H4 (cell line): ENCODE data around the gene PKHD1. TPM values are rescaled to one million over a fixed set of nuclear protein-coding genes. Genes with fewer than 3 reads are reported as not detected.

Experiments used
- DNase-seq: peaks from one replicate; pipeline ENCODE4 v3.0.0-alpha.2; 2015; ENCODE audit warnings: low spot score
- total RNA-seq: library from RNA; depleted of rRNA; stranded (reverse); fragments of >200 nt; shearing (Covaris generic); gene quantifications from 2 replicates; pipeline ENCODE4 v1.2.3, GENCODE V29; 2014

PKHD1 gene
- total RNA-seq, 1 experiment from 2014 or later = not detected

DNA sequence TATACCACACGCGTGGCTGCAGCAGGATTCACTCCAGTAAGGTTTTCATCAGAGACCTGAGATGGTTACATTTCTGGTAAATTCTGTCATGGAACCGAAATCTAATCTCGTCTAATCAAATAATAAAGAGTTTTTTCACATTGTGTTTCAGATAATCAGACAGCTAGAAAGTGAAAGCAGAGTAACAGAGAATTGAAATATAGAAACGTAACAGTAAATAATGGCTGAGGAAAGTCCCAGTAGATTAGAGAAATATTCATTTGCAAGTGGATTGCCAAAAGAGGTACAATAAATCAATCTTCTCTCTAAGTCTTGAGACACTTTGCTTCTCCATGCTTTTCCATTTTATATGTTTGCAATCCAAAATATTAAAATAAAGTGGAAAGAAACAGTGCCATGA is 42.4 kb downstream of the PKHD1 start:
- no peak for DNase-seq

DNA sequence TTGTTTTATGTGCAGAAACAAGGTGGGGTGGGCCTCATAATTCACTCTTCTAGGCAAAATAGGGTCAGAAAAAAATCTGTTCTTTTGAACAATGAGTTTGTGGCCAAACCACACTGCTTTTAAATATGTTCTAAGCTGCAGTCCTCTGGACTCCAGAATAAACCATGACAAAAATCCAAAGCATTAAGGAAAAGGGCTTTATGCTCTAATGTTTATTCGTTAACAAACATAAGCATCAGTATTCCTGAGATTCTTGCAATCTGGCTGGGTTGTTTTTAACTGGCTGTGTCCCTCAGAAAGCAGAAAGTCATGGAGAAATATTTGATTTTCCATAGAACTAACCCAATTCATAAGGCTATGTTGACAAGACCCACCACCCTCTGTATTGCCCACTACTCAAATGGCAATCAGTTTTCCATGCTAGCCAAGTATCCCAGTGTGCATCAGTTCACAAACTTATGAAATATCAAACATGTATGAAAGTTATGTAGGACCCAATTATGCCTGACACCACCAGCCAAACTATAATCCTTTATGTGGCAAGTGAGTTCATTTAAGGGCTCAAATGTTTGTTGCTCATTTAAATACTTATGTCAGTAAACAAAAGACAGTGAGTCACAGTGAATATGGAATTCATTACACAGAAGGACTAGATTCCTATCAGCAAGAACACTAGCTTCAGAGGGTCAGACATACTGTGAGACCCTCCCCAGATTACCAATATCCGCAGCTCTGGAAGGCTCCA is 45.1 kb downstream of the PKHD1 start:
- DNase-seq = no peak

DNA sequence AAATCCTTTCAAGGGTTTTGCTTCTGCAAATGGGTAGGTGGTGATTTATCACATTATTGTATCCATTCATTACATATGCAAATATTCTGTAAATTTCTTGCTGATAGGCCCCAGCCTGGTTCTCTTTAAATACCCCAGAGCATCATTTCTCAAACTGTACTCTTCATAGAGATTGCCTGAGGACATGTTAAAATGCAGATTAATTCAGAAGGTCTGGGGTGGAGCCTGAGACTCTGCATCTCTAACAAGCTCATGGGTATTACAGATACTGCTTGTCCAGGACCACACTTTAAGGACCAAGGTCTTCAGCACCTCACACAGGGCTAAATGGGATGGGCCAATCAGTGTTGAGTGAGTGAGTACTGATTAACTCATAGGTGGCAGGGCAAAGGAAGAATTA is 46.3 kb downstream of the PKHD1 start:
- no peak for DNase-seq

DNA sequence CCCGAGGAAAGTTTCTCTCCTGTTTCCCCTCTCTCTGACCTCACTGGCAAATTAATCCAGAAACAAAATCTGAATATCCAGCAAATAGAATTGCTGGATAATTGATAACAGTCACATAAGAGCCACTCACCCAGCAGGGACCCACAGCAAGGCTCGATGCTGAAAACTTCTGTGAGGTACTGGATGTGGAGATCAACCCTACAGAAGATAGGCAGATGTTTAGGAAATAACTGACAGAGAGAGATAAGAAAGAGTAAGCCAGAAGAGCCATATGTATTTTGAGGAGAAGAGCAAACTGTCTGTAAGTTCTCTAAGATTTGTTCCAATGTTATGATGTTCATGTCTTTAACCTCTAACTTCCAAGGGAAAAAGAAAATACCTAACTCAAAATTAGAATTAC is 59.7 kb downstream of the PKHD1 start:
- no peak for DNase-seq

DNA sequence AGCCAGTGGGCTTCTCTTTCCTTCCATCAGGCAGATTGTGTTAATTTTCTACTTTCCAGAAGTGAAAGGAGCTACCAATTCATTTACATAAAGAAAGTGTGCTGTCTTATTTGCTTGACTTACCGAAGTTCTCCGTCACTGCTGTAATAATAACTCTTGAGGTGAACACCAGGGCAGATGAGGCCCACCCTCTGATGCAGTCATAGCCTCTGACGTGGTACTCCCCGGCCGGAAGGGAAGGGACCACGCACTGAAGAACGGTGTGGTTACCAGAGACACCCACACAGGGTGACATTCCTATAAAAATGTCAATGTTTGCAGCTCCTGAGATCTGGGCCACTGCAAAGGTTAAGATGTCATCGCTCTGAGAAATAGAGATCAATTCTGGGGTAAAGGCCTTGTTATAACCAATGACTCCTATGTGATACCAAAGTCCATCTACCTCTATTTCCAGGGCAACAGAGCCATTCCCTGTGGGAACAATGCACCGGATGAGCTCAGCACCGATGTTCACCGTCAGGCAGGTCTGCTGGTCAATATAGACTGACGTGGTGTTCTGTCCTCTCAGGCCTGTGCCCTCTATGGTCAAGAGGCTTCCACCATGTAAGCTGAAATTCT is 62.9 kb downstream of the PKHD1 start:
- no peak for DNase-seq

DNA sequence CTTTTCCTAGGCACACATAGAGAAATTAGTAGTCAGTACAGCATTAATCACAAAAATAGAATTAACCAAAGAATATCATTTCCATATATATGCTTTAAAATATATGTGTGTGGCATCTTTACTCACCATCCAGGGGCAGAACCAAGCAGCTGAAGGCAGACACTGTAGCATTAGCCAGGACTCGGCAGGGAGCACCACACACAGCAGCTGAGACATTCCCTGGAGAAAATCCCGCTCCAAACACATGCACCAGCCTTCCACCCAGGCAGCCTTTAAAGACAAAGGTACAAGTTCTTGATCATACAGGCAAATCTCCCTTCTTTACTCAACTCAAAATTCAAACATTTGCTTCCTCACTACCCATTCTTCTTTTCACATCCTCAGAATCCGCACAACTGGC is 64.7 kb downstream of the PKHD1 start:
- no peak for DNase-seq

DNA sequence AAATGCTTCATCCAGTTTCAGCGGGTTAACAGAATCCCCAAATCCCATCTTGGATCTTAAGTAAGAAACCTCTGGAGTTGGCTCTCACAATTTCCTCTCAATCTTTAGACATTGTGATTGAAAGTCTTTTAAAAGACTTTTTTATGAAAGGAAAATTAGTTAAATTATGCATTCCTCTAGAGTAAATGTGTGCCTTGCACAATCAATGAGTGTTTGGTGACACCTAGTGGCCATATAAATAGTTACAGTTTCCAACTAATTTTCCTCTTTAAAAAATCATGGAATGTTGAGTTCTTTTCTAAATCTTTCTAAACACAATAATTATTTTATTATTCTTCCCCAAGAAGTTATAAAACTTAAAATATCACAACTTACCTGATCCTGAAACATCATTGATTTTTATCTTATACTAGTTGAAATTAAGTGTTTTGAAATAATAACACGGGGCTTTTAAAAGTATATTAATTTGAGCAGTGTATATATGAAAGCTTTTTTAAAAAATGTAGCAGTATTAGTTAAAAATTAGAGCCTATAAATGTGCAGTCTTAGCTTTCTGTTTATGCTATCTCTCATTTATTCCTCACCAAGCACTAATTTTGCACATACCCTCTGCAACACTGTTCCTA is 66.4 kb downstream of the PKHD1 start:
- peak; percentile 29 for DNase-seq

DNA sequence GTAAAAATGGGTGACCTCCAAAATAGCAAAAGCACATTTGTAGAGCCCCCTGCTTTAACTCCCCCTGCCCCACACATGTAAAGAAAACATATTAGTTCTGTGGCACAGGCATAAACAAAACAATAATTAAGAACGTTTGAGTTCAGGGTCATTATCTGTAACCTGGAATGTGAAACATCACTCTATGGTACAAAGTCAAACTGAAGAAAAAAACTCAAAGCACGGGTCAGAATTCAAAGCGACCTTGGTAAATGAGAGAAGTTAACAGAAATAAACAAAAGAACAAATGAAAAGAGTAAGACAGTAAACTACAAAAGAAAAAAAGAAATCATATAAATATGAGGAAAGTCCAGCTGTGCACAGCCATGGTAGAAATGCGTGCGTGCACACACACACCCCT is 67.5 kb downstream of the PKHD1 start:
- DNase-seq = no peak

DNA sequence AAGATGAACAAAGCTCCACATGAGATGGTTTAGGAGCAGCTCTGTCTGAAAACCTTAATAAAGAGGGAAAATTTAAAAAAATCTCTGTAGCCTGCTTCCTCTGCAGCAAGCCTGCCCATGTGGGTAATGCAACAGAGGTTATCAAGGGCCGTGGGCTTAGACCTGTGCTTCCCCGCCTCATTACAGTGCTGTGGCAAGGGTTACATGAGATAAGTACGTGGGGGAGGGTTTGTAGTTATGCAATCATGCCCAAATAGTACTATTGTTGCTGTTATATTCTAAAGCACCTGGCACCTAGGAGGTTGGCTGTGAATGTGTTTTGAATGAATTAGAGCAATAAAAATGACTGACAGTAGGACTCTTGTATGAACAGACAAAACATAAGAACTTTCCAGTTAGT is 68.3 kb downstream of the PKHD1 start:
- no peak for DNase-seq

DNA sequence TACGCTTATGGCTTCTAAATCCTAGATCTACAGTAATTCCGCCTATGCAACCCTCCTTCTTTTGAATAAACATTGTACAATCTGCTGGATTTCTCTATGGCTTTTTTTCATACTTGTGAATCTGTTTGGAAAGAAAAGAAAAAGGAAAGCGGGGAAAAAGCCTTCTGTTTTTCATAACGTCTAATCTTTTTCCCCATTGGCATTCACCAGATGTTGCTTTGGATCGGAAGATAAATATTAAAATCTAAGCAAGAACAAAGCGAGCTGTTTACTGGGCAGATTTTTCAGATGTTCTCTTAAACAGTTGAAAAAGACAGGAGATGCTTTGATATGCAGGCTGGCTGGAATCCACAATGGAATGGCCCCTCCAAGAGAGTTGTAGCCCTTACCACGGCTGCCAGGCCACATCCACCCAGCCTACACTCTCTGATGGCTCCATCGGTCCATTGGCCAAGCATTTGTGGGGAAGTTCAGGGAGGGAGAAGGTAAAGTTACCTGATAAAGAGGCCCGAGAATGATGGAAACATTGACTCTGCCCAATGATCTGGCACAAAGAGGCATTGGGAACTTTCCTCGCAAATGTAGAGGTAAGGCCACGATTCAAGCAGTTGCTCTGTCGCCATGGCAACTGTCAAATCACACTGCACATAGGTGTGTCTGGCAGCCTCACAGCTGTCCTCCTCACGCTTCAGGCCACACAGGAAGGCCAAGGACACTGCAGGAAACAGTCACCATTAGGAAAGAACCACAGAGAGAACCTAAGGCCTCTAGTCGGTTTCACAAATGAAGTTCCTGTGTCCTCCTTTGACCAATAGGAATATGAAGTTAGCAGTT is 70.3 kb downstream of the PKHD1 start:
- DNase-seq = no peak

DNA sequence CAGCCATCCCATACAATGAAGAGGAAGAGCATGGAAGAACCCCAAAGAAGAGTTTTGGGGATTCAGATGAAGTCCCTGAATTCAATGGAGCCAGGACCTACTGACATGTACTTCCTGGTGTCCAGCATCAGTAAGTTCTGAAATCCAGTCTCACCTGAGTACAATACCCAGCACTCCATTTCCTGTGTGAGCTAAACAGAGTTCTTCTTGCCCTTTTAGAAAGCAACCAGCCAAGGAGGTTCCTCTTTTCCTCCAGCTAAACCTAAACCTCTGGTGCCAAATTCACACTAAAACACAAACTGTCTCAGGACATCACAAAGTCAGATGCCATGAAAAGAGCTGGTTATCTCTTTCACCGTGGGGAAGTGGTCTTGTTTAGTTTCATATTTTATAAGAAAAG is 71.5 kb downstream of the PKHD1 start:
- DNase-seq = no peak

DNA sequence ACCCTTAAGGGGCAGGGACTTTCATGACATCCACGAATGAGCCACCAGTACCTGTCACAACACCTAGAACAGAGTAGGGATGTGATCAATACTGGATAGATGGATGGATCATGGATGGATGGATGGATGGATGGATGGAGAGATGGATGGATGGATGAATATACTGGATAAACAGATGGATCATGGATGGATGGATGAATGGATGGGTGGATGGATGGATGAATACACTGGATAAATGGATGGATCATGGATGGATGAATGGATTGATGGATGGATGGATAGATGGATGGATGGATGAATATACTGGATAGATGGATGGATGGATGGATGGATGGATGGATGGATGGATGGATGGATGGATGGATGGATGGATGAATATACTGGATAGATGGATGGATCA is 73.0 kb downstream of the PKHD1 start:
- DNase-seq = no peak

DNA sequence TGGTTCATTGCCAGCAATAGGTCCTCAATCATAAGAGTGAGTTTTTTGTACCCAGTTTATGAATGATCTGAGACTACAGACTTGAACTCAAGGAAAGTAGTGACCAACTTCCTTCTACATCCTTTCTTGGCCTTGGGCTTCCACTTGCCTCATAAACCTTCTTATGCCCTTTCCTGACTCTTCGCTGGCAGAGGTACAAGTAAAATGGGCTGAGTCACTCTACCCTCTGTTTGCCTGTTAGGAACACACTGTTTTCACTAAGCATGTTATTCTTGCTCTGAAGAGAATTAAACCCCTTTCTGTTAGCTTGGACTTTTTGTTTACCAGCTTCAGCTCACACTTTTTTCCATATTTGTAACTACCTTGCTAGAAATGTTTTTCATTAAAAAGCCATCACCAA is 74.4 kb downstream of the PKHD1 start:
- peak; percentile 87 for DNase-seq

DNA sequence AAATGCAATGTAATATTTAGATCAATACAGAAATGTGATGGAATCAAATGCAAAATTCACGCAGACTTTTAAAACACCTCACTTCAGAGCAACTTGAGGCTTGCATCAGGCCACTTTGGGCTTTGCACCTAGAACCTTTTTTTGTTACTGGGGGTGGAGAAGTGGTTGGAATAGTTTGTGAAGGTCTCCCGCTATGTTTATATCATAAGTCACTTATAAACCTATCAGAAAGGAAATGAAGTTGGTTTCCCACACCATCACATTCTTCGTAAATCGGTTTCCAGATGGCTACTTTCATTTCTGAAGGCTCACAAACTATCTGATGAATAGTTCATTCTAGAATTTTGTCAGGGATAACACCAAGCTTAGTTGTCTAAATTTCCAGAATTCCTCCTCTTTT is 74.8 kb downstream of the PKHD1 start:
- no peak for DNase-seq

DNA sequence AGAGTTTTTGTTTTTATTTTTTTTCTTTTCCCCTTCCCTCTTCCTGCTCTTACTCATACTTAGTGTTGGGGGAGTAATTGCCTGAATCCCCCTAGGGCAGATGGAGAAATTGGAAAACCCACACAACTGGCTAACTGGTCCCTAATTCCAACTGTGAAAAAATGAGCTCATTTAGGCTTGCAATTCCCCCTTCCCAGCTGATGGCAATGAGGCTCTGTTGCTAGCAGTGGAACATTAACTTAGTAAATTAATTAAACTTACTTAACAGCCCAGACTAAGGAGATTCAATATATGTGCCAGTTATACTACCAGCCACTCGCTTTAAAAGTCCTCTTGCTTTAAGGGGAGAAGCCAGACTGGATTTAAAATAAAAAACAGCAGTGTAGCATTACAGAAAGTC is 76.6 kb downstream of the PKHD1 start:
- DNase-seq = no peak

DNA sequence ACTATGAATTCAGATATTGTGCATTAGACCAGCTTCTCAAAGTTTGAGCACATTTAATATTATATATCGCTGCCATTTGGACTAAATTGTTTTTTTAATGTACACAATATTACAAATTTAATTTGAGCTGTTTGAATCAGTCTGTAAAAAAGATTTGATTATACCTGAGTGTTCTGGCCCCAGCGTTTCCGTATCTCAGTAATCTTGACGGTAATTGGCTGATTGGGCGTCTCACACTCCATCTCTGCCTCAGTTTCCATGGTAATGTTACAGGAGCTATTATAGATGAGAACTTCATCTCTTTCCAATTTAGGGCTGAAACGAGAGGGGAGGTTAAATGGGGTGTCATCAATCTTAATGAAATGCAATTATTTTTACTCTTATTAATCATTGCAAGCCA is 77.3 kb downstream of the PKHD1 start:
- DNase-seq = no peak

DNA sequence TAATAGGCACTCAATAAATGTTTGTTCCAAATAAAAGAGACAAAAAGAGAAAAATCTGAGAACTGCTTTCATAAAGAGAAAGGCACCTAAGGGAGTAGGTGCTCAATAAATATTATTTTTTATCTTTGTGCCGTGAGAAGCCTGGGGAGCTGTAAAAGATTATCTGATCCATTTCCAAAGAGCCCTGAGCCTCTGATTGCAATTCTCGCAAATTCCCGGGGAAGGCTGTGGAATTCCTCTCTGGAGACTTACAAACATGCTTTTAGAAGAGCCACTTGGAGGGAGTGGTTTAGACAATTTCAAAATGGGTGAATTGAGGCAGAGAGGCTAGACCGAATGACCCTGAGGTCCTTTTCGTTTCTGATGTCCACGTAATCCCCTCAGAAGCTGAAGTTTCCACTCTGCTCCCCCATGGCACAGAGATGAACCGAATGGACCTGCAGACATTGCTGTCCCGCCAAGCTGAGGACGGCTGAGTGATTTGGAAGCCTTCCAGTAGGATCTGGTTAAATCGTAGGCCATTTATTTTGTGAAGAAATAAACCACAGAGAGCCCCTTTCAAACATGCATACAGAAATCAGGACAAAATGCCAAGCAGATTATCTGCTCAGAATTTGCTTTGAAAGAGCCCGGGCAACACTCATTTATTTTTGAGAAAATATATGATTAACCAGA is 77.8 kb downstream of the PKHD1 start:
- DNase-seq = peak; percentile 50

DNA sequence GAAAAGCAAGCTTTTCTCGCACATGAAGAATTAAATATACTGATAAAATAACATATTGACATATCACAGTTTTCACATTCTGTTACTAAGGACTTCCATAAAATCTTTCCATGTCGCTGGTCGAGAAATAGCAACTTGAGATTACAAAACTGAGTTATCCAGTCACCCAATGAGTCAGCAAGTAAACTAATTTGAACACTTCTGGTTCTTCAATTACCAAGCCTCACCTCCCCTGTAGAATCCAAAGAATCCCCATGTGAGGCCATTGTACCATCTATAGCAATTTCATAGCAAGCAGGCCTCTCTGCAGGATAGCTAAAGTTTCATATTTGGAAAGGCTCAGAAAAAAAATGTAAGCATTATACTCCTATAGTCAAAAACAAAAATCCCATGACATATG is 87.3 kb downstream of the PKHD1 start:
- DNase-seq = peak; percentile 19

DNA sequence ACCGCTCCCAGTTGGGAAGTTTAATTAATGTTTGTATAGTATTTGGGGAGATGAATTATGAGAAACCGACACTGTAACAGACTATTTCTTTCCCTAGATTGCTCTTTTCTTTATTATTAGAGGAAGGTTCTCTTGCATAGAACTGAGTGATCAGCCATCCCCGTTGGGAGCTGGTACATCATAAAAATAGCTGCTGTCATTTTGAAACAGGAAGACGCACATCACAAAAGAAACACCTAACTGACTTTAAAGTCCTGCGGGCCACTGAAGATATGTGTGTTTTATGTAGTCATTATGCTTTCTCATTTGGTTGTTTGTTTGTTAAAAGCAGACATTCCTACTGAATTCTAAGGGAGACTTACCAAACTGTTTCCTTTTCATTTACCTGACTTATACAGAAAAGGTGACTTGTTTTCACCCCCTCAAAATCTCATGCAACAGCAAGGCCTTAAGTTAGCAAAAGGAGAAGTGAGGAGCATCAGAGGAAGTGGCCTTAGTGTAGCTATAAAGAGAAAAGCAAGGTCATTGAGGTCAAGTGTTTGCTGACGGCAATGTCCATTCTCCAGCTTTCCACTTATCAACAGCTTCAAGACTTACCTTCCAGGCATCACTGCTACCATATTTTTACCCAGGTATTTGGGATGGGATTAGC is 91.0 kb downstream of the PKHD1 start:
- DNase-seq = no peak

DNA sequence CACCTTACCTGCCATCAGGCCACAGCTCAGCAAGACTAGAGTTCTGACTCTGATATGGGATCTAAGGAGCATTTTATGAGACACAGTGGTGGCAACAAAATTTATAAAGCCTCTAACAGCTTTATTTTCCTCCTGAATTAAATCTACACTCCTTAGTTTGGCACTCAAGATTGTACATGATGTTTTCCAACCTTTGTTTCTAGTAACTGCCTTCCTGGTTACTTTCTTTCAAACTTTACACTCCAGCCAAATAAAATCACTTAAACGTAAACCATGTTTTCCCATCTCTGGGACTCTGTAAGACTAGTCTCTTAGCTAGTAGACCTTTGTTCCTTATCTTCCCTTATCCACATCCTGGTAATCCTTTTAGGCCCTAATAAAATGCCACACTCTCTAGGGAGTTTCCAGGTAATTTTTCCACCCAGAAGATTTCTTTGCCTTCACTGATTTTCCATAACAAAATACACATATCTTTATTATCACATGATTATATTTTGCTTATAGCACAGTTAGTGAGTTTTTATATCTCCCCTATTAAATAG is 92.1 kb downstream of the PKHD1 start:
- DNase-seq = no peak

DNA sequence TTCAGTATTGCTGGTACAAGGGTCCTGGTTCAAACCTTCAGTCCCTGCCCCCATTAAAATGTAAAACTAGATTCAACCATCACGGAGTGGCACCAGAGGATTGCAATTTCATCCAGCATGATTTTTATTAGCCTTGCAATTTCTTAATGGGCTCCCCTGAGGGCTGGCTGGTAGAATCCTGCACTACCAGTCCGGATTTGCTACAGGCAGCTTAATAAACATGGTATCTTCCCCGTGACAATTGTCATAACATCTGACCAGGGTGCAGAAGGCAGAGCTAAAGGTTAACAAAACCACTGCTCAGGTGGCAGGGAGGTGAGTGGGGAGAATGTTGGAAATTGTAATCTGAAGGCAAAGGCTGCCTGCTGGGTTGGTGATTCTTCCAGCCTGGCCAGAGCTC is 94.5 kb downstream of the PKHD1 start:
- DNase-seq = no peak
